Mononuclear cell (primary cell): ENCODE measurements around the gene SKOR1. TPM values are rescaled to one million over a fixed set of nuclear protein-coding genes. Genes with fewer than 3 reads are reported as not detected.

Source experiments
- H3K27me3 ChIP-seq: 2 replicates; pipeline ENCODE4 v1.6.0; 2011; ENCODE audit warnings: low read length, control low read depth; ENCODE audit not compliant: insufficient read depth
- H3K4me1 ChIP-seq: 2 replicates; pipeline ENCODE4 v1.5.1; 2011; ENCODE audit warnings: mild to moderate bottlenecking, low read length, control low read depth; ENCODE audit not compliant: insufficient read depth
- H3K4me3 ChIP-seq: 2 replicates; pipeline ENCODE4 v1.5.1; 2011; ENCODE audit warnings: mild to moderate bottlenecking, low read length, moderate library complexity
- H3K9me3 ChIP-seq: 2 replicates; pipeline ENCODE4 v1.5.1; 2011; ENCODE audit warnings: low read depth, mild to moderate bottlenecking, control low read depth, low read length
- total RNA-seq: library from RNA; depleted of rRNA; stranded (reverse); fragments of >200 nt; gene quantifications from one replicate; pipeline ENCODE4 v1.2.3, GENCODE V29; 2012

Gene SKOR1
- total RNA-seq, 1 donor, result 1.9 TPM

DNA sequence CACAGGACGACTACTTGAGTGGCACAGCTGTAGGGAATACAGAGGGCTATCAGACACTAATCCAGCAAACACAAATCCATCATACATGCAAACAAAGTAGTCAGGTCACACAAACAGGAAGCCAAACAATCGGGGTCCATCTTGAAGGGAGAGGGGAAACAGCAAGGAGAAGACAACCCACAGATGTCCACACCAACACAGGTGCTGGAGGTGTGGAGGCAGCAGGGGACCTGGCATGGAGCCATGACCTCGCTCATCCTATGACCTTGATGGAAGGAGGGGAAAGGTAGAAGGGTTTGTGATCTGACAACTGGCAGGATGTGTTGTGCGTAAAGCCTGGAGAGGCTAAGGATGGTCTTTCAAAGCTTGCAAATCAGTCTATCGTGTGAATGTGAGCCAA lies 39.9 kb upstream of the SKOR1 start:
- no peaks in the 10 kb centered on the region for H3K27me3 ChIP-seq
- no peaks in the 10 kb centered on the region for H3K9me3 ChIP-seq
- H3K4me3 ChIP-seq, result no peak overlapping the region
- peaks cover 32% of the 10 kb centered on the region for H3K4me1 ChIP-seq

DNA sequence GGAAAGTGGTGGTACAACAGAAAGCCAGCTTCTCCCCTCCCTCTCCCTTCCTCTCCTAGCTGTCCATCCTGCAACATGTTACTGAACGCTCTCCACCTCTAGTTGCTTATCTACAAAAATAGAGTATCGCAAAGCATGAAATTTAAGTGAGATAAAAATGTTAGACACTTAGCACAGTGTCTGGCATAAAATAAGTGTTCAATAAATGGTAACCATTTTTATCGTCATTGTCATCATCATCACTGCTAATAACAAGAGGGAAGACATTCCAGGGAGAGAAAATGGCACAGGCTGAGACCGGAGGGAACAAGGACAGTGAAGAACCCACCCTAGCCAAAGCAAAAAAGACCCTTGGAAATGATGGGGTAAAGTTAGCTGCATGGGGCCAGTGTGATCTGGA lies 38.7 kb upstream of the SKOR1 start:
- Histone ChIP-seq H3K4me1 (peaks cover 32% of the 10 kb centered on the region), H3K27me3 (no peaks in the 10 kb centered on the region), H3K4me3 (no peak overlapping the region), H3K9me3 (no peaks in the 10 kb centered on the region)

DNA sequence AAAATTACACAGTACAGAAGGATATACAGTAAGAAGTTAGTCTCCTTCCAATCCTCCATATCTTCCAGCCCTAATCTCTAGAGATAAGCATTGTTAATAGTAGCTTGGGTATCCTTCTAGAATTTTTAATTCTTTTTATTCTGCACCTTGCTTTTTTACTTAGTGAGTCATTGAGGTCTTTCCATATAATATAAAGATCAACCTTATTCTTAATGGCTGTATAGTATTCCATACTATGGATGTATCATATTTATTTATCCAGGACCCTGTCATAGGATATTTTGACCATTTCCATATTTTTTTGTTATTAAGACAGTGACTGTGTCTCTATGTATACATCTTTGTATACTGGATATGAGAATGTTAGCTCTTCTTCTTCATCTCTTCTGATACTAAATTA lies 36.3 kb upstream of the SKOR1 start:
- no peak overlapping the region for H3K4me3 ChIP-seq
- H3K9me3 ChIP-seq, result no peaks in the 10 kb centered on the region
- H3K27me3 ChIP-seq, result no peaks in the 10 kb centered on the region
- peaks cover 18% of the 10 kb centered on the region for H3K4me1 ChIP-seq

- H3K4me3 ChIP-seq, result no peak overlapping the region
- H3K9me3 ChIP-seq, result peaks cover 9% of the 10 kb centered on the region
- H3K27me3 ChIP-seq, result no peaks in the 10 kb centered on the region
- no peaks in the 10 kb centered on the region for H3K4me1 ChIP-seq
Measured at GRCh38 chr15:67790610-67791319, 34.5 kb upstream of the SKOR1 start.

GRCh38 chr15:67792250-67792942 lies 32.9 kb upstream of the SKOR1 start:
- Histone ChIP-seq H3K9me3 (peaks cover 9% of the 10 kb centered on the region), H3K27me3 (no peaks in the 10 kb centered on the region), H3K4me1 (no peaks in the 10 kb centered on the region), H3K4me3 (no peak overlapping the region)

GRCh38 chr15:67794832-67795574 lies 30.3 kb upstream of the SKOR1 start:
- no peak overlapping the region for H3K4me3 ChIP-seq
- no peaks in the 10 kb centered on the region for H3K4me1 ChIP-seq
- no peaks in the 10 kb centered on the region for H3K27me3 ChIP-seq
- H3K9me3 ChIP-seq, result peaks cover 9% of the 10 kb centered on the region

DNA sequence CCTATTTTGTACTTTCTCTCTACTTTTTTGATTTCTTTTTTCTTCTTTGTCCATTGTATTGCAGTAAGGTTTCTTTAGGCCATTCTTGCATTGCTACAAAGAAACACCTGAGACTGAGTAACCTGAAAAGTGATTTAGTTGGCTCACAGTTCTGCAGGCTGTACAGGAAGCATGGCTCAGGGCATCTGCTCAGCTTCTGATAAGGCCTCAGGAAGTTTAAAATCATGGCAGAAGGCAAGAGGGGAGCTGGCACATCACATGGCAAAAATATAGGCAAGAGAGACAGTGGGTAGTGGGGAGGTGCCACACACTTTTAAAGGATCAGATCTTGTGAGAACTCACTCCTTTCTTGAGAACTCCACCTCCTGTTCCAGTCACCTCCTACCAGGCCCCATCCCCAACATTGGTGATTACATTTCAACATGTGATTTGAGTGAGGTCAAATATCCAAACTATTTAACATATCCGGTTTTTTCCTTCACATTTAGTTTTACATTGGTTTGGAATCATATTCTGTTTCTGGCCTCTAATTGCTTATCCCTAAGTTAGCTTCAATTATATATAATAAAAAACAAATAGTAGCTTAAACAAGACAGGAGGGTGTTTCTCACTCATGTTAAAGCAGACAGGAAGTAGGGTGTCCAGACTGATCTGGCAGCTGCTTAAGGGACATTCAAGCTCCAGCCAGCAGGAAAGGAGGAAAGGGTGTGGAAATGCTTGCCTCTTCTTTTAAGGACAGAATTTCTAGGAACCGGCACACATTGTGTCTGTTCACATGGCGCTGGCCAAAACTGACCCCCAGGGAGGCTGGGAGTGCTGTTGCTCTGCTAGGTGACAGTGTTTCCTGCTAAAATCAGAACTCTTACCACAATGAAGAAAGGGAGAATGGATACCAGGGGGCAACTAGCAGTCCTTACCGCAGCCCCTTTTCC lies 28.8 kb upstream of the SKOR1 start:
- H3K9me3 ChIP-seq, result peaks cover 9% of the 10 kb centered on the region
- H3K4me3 ChIP-seq, result no peak overlapping the region
- H3K4me1 ChIP-seq, result no peaks in the 10 kb centered on the region
- H3K27me3 ChIP-seq, result no peaks in the 10 kb centered on the region

- Histone ChIP-seq H3K9me3 (peaks cover 8% of the 10 kb centered on the region), H3K4me3 (no peak overlapping the region), H3K4me1 (no peaks in the 10 kb centered on the region), H3K27me3 (no peaks in the 10 kb centered on the region)
Measured at GRCh38 chr15:67799801-67800205, 25.5 kb upstream of the SKOR1 start.

GRCh38 chr15:67801142-67801541 lies 24.2 kb upstream of the SKOR1 start:
- Histone ChIP-seq H3K27me3 (no peaks in the 10 kb centered on the region), H3K9me3 (no peaks in the 10 kb centered on the region), H3K4me1 (no peaks in the 10 kb centered on the region), H3K4me3 (no peak overlapping the region)

GRCh38 chr15:67801926-67802914 lies 23.1 kb upstream of the SKOR1 start:
- Histone ChIP-seq H3K4me3 (no peak overlapping the region), H3K9me3 (no peaks in the 10 kb centered on the region), H3K27me3 (no peaks in the 10 kb centered on the region), H3K4me1 (no peaks in the 10 kb centered on the region)

DNA sequence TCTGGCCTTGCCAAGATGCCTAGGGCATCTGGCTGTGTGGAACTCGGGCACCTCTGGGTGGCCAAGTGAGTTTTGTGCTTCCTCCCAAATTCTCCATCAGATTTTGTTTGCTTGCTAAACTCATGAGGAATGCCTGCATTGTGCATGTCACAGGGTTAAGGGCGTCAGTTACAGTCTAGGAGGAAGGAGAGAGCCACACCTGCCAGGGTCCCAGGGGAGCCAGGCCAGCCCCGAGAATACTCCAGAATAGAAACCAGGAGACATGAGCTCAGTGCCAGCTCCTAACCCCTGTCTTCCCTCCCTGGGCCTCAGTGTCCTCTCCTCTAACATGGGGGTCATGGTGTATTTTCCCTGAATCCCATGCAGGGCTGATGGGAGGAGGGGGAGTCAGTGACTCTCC lies 22.0 kb upstream of the SKOR1 start:
- Histone ChIP-seq H3K4me3 (no peak overlapping the region), H3K4me1 (no peaks in the 10 kb centered on the region), H3K9me3 (no peaks in the 10 kb centered on the region), H3K27me3 (no peaks in the 10 kb centered on the region)

DNA sequence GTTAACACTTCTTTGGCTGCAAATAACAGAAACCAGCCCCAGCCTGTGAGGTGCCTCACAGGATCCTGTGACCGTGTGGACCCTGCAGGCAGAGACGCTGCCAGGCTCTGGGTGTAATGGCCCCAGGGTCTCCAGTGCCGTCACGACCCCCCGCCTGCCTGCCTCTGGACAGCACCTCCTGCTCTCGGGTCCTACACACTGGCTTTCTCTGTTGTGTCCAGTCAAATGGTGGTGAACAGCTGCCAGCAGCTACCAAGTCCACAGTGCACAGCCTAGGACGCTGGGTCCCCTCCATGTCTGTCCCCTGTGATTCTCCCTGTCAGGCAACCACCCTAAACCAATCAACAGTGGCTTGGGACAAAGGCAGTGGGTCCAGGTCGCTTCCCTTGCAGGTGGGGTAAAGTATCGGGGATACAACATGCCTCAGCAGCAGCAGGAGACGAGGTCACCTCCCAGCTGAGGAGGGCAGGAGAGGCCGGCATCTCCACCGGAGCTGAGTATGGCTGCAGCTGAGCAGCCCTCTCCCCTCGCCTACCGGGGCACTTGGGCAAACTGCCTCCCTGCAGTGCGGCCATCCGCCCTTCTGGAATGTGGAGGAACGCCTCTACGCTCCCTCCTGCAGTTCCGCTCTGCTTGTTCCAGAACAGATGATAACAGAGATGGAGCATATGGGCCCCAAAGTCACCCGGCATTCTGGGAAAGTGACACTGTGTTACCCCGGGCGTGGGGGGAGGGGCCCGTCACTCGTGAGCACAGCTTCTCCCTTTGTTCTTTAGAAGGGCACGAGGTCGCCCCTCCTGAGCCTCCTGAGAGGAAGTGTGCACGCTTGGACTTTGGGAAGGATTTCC lies 21.1 kb upstream of the SKOR1 start:
- no peaks in the 10 kb centered on the region for H3K27me3 ChIP-seq
- H3K4me1 ChIP-seq, result no peaks in the 10 kb centered on the region
- H3K4me3 ChIP-seq, result no peak overlapping the region
- no peaks in the 10 kb centered on the region for H3K9me3 ChIP-seq

- H3K27me3 ChIP-seq, result no peaks in the 10 kb centered on the region
Measured at GRCh38 chr15:67805008-67805665, 20.2 kb upstream of the SKOR1 start.

More at GRCh38 chr15:67805008-67805665, 20.2 kb upstream of the SKOR1 start:
- H3K4me3 ChIP-seq, result no peak overlapping the region
- no peaks in the 10 kb centered on the region for H3K4me1 ChIP-seq
- no peaks in the 10 kb centered on the region for H3K9me3 ChIP-seq
